ENCODE data around the gene LRP1B.

DNA sequence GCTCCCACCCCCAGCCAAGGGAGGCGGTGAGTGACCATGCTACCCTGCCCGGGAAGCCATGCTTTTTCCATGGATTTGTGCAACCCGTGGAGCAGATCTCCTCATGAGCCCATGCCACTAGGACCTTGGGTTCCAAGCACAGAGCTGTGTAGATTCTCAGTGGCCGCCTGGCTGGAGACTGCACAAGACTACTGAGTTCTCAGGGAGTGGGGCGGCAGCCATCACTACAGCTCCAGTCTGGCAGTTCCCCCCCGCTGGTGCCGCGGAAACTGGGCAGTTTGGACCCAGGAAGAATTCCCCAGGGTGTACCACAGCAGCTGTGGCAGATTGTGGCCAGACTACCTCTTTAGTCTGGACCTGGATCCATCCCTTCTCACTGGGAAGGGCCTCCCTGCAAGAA lies 470.6 kb downstream of the LRP1B start:
- TF ChIP-seq, protein P1, sequence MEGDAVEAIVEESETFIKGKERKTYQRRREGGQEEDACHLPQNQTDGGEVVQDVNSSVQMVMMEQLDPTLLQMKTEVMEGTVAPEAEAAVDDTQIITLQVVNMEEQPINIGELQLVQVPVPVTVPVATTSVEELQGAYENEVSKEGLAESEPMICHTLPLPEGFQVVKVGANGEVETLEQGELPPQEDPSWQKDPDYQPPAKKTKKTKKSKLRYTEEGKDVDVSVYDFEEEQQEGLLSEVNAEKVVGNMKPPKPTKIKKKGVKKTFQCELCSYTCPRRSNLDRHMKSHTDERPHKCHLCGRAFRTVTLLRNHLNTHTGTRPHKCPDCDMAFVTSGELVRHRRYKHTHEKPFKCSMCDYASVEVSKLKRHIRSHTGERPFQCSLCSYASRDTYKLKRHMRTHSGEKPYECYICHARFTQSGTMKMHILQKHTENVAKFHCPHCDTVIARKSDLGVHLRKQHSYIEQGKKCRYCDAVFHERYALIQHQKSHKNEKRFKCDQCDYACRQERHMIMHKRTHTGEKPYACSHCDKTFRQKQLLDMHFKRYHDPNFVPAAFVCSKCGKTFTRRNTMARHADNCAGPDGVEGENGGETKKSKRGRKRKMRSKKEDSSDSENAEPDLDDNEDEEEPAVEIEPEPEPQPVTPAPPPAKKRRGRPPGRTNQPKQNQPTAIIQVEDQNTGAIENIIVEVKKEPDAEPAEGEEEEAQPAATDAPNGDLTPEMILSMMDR (IDR thresholded peaks at IDR 0.05): no peak
- TF ChIP-seq POLR2A (IDR thresholded peaks at IDR 0.05): no peak
